GM12873 (cell line): ENCODE data around the gene RPL12.

Experiments
- TF ChIP-seq, protein P1 (sequence below): IDR thresholded peaks from 2 replicates; pipeline ENCODE4 v1.5.1; 2012; ENCODE audit warnings: low read depth, mild to moderate bottlenecking, moderate library complexity, low read length, control low read depth; ENCODE audit not compliant: insufficient read depth; ENCODE audit errors: missing control alignments

The RPL12 gene

DNA sequence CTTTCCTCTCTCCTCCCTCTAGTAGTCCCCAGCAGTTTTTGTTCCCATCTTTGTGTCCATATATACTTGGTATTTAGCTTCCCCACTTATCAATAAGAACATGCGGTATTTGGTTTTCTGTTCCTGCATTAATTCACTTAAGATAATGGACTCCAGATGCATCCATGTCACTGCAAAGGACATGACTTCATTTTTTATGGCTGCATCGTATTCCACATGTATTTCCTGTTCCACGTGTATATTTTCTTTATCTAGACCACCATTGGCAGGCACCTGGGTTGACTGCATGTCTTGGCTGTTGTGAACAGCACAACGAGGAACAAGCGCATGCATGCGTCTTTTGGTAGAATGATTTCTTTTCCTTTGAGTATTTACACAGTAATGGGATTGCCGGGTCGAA is 20.8 kb downstream of the RPL12 start:
- TF ChIP-seq, protein P1, sequence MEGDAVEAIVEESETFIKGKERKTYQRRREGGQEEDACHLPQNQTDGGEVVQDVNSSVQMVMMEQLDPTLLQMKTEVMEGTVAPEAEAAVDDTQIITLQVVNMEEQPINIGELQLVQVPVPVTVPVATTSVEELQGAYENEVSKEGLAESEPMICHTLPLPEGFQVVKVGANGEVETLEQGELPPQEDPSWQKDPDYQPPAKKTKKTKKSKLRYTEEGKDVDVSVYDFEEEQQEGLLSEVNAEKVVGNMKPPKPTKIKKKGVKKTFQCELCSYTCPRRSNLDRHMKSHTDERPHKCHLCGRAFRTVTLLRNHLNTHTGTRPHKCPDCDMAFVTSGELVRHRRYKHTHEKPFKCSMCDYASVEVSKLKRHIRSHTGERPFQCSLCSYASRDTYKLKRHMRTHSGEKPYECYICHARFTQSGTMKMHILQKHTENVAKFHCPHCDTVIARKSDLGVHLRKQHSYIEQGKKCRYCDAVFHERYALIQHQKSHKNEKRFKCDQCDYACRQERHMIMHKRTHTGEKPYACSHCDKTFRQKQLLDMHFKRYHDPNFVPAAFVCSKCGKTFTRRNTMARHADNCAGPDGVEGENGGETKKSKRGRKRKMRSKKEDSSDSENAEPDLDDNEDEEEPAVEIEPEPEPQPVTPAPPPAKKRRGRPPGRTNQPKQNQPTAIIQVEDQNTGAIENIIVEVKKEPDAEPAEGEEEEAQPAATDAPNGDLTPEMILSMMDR: no peak

DNA sequence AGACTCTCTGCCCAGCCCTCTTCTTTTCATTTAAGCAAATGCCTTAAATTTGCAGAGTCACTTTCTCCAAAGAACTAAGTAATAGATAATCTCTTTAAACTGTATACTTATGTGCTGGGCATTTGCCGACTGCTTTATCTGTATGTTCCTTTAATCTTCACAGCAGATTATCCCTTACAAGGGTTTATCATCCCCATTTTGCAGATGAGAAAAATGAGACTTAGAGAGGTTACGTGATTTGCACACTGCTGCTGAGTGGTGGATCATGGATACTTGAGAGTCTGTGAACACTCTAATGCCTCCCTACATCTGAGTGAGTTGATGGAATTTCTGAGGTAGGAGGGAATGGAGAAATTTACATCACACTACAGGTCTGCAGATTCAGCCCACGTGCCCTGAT is 22.9 kb downstream of the RPL12 start:
- TF ChIP-seq, protein P1: no peak

DNA sequence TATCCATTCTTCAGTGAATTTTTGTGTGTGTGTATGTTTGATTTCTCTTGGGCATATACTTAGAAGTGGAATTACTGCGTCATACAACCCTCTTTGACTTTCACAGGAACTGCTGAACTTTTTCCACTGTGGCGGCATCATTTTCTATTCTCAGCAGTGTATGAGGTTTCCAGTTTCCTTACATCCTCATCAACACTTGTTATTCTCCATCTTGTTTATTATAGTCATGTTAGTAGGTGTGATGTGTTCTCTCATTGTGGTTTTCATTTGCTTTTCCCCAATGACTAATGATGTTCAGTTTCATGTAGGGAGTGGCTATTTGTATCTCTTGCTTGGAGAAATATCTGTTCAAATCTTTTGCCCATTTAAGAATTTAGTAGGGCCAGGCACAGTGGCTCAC is 24.4 kb downstream of the RPL12 start:
- TF ChIP-seq, protein P1: no peak

DNA sequence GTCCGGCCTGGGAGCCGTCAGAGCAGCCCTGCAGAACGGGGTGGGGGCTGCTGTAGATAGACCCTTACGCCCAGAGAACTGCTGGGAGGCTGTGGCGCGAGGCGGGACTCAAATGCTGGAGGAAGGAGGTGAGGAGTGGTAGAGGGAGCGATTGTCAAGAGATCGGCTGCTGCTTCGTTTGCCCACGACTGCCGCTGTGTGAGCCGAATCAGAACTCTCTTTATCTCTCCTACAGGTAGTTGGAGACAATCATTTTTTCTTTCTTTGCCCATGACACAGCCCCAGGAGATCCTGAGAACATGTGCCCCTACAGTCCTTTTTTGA is 26.6 kb downstream of the RPL12 start:
- TF ChIP-seq, protein P1: peak; percentile 7

DNA sequence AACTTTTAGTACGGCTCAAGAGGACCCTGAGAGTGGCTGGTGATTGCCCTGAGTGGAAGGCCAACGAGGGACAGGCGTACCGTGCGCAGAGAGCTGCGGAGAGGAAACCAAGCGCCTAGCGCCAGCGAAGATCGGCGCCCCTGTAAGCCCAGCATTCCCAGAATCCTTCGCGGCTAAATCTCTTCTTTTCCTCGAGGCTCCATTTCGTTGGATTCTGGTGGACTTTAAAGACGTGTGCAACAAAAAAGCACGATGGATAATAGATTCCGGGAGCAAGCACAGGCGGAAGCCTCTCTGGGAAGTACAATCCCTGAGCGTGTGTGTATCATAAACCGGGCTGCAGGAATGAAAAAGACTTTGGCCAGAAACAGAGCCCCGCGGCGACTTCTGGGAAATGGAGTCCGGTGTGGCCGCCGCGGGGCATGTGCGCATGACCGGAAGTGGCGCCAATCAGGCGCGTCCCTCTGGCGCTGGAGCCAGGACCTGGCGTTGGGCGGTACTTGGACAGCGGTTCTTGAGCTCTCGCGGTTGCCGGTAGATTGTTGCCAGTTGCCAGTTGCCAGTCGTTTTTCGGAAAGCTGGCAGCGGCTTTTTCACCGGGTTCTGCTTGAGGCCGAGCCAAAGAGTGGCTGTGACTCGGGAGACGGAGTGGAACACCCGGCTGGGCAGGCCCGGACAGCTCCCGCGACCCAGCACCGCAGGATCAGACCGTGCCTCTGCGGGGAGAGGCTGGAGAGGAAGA is 27.1 kb downstream of the RPL12 start, which contains the start of gene ZNF79:
ZNF79 (plus strand) TSS at position 449 of the 742 bp plus-strand sequence. CDS start 406 bp downstream, outside the sequence.
- TF ChIP-seq, protein P1: no peak

DNA sequence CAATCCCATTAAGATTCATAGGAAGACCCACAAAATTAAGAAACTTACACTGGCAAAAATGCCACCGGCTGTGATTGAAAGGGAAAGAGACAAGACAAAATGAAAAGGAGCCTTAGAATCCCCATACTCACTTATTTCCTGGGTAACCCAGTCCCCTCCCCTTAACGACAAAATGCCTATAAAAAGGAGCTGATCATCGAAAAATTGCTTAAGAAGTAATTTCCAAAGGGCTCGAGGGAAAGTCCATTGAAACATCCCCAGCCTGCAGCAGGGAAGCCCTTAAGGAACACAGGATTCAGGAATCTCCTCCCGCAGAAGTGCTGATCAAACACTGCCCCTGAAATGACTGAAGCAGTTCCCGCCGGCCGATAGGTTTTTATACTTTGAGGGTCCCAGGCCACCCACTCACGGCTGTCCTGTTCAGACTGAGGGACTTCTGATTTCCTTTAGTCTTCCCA is 27.7 kb downstream of the RPL12 start:
- TF ChIP-seq, protein P1: no peak

DNA sequence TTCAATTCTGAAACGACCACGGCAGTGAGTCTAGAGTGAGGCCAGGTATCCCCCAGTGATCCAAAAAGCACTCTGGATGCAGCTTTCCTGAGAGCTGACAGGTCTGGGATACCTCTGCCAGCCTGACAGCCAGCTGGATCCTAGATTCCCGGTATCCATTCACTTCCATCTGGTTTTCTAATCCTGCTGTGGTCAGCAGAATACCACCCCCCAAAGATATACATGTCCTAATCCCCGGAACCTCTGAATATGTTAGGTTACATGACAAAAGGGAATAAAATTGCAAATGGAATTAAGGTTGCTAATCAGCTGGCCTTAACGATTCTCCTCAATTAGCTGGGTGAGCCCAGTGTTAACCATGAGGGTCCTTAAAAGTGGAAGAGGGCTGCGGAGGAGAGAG is 28.4 kb downstream of the RPL12 start:
- TF ChIP-seq, protein P1: no peak
